Measurements from ENCODE around the gene HSD17B2. TPM values are rescaled to one million over a fixed set of nuclear protein-coding genes. Genes with fewer than 3 reads are reported as not detected.

HSD17B2 gene
- total and polyA plus RNA-seq, 2 of the 4 experiments (the other 2 are of a cell fraction) = 0.12 to 0.18 TPM

- CTCF ChIA-PET = interaction anchor here (0.5 to 0.6 kb wide), 2 partner anchors 41 to 569 kb away, joined by 4 read pairs; no protein-coding TSS in a partner anchor
These were observed 39.4 kb upstream of the HSD17B2 start for GRCh38 chr16:81995651-81996050.

More at GRCh38 chr16:81995651-81996050, 39.4 kb upstream of the HSD17B2 start:
- Histone ChIP-seq H3K27me3 (ENCODE audit: control insufficient read depth, insufficient read depth, low read length) (no peaks in the 10 kb centered on the region), H3K23ac (ENCODE audit: low read depth, low read length) (no peak overlapping the region), H2BK20ac (ENCODE audit: low read depth, low read length) (no peak overlapping the region), H2BK15ac (ENCODE audit: low read depth, low read length) (no peak overlapping the region), H2AFZ (replicated peaks; ENCODE audit: low read length, poor library complexity) (no peak overlapping the region), H3K18ac (ENCODE audit: low read depth, low read length) (no peak overlapping the region), H3K9me1 (ENCODE audit: insufficient read depth, low read length) (no peaks in the 10 kb centered on the region; the same call in 1 of the 2 replicates), H3K4me3 (ENCODE audit: insufficient read depth, low read depth, low read length) (no peak overlapping the region), H3K4me2 (ENCODE audit: low read depth, low read length) (no peak overlapping the region), H3K14ac (replicated peaks; ENCODE audit: low read depth, low read length) (no peak overlapping the region), H4K91ac (ENCODE audit: insufficient read depth, low read depth, low read length) (no peak overlapping the region), H3K27ac (ENCODE audit: insufficient read depth, low read length) (no peak overlapping the region), H3K9ac (ENCODE audit: low read depth, low read length) (no peak overlapping the region), H2AK9ac (replicated peaks; ENCODE audit: low read depth, low read length, poor library complexity) (no peak overlapping the region), H4K8ac (ENCODE audit: low read depth in 2 of 2, low read length in 2 of 2) (no peak overlapping the region), H3K9me3 (ENCODE audit: control insufficient read depth, insufficient read depth, low read length) (no peaks in the 10 kb centered on the region), H3K4me1 (ENCODE audit: control insufficient read depth, insufficient read depth, low read length) (peaks cover 7% of the 10 kb centered on the region), H4K5ac (ENCODE audit: low read depth, low read length) (no peak overlapping the region), H2AK5ac (ENCODE audit: low read depth, low read length) (no peak overlapping the region), H3K79me1 (ENCODE audit: low read depth in 1 of 2, low read length in 2 of 2) (no peaks in the 10 kb centered on the region), H2BK120ac (ENCODE audit: low read depth, low read length) (no peak overlapping the region), H4K20me1 (ENCODE audit: insufficient read depth, low read length) (0 out of 2 replicates have a peak, but pooled peaks cover 3% of the 10 kb centered on the region), H3K4ac (ENCODE audit: low read depth, low read length) (no peak overlapping the region), H2BK5ac (ENCODE audit: low read depth, low read length, poor library complexity, severe bottlenecking) (no peak overlapping the region), H3K36me3 (ENCODE audit: control insufficient read depth, insufficient read depth, low read length) (no peaks in the 10 kb centered on the region), H3K56ac (ENCODE audit: extremely low read depth, insufficient read depth, low read length) (no peak overlapping the region)
- BruUV-seq (replicated peaks) = no TSS peak
- peak; percentile 36 for DNase-seq
- no peak for TF ChIP-seq ELK1 (IDR thresholded peaks at IDR 0.05; ENCODE audit: borderline replicate concordance, low read depth, low read length)
- peak; percentile 60 for ATAC-seq (ENCODE audit: low read depth)
- in situ Hi-C loops (cut with MboI; ENCODE audit: low sequenced_read_pairs) (no loop called here), intact Hi-C loops (cut with micrococcal nuclease) (no loop called here), dilution Hi-C loops (cut with HindIII; ENCODE audit: low sequenced_read_pairs, unreplicated experiment) (no loop called here)
- POLR2A ChIA-PET (ENCODE audit: unreplicated experiment) = interaction anchor here (0.6 kb wide), 1 partner anchor 325 kb away, joined by 3 read pairs; no protein-coding TSS in a partner anchor
- WGBS, 2 experiments (ENCODE audit: extremely low coverage in 2 of 2, insufficient read length in 1 of 2) = no CpG with 5 or more reads among the region's 3 CpGs

All from IMR-90 (cell line).